ENCODE results near the gene ZC3HAV1.

Gene ZC3HAV1

DNA sequence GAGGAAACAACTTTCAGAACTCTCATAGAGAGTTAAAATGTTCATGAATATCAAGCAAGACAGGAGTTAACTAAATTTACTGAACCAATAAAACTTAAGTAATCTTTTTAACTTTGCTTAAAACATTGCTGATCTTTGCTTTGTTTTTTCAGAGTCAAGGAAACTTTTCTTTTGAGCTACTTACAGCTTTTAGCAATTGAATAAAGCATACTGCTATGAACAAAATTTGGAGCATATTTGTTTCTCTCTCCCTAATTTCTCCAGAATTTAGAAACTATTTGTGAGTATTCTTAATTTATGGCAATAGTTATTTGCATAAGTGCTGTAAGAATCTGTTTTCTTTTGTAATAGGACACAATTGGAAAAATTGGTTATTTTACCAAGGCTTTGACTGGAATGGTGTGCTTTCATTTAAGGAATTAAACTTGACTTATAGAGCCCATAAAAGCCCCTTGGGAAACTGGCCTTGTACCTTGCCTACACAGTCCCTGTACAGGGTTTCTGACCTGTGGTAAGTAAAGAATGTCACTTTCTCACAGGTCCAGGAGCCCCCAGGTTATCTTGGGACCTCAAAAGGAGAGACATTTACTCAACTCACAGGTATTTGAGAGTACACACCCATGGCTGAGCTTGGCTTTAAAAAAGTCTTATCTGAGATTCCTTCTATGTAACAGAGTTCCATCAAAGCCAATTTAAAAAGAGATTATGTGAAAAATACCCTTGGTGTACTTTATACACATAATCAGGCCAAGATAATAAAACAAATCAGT, 105.0 kb downstream of the ZC3HAV1 start:
- DNase-seq = no peak

DNA sequence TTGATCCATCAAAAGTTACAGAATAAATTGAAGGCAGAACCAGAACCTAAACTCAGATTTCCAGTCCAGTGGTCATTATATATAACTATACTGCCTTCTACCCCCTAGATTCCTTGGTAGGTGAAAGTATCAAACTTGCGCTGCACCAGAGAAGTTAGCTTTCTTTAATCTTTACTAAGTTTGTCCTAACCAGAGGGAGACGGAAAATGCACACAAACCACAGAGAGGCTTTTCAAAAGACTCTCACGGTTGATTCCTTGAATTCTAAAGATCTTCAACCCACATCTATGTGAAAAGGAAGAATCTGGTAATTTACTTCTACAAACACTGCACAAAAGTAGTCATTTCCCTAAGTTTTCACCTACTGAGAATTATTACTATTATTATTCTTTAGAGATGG, 110.1 kb downstream of the ZC3HAV1 start:
- no peak for DNase-seq
